Kidney epithelial cell (primary cell): ENCODE data around the gene RRN3. TPM values are rescaled to one million over a fixed set of nuclear protein-coding genes. Genes with fewer than 3 reads are reported as not detected.
"Not testable (repeated sequence)": the region's sequence is repeated elsewhere in the genome, so short reads cannot be mapped to it uniquely, and the experiment has no call there.

Source experiments
- DNase-seq: peaks from one replicate; pipeline ENCODE4 v3.0.0-alpha.2; 2010; ENCODE audit warnings: low read depth
- H3K27me3 ChIP-seq: 2 replicates; pipeline ENCODE4 v1.6.0; 2011; ENCODE audit warnings: low read length; ENCODE audit not compliant: control insufficient read depth, insufficient read depth
- H3K36me3 ChIP-seq: 2 replicates; pipeline ENCODE4 v1.5.1; 2011; ENCODE audit warnings: low read length; ENCODE audit not compliant: control insufficient read depth, insufficient read depth
- H3K4me3 ChIP-seq: 2 replicates; pipeline ENCODE4 v1.5.1; 2011; ENCODE audit warnings: low read depth, mild to moderate bottlenecking, control low read depth, low read length
- CTCF ChIP-seq: IDR thresholded peaks from 2 replicates; pipeline ENCODE4 v1.5.1; 2011; ENCODE audit warnings: mild to moderate bottlenecking, moderate library complexity, low read length, control low read depth, inconsistent platforms; ENCODE audit not compliant: insufficient read depth, poor library complexity, severe bottlenecking
- total RNA-seq: library from RNA; depleted of rRNA; stranded (reverse); fragments of >200 nt; gene quantifications from 2 replicates; pipeline ENCODE4 v1.2.3, GENCODE V29; 2015

Gene RRN3
- total RNA-seq, 1 donor from 2014 or later: 34.8 TPM

GRCh38 chr16:15031179-15031578, 62.9 kb downstream of the RRN3 start:
- Histone ChIP-seq H3K27me3 (no peaks in the 10 kb centered on the region), H3K36me3 (peaks cover 10% of the 10 kb centered on the region), H3K4me3 (no peak overlapping the region)
- no peak for DNase-seq
- TF ChIP-seq CTCF: no peak

- not testable (repeated sequence) for H3K36me3 ChIP-seq, H3K27me3 ChIP-seq, H3K4me3 ChIP-seq, DNase-seq
Measured at GRCh38 chr16:15029749-15030148, 64.3 kb downstream of the RRN3 start.

GRCh38 chr16:15028801-15029698, 65.0 kb downstream of the RRN3 start:
- H3K27me3 ChIP-seq, H3K36me3 ChIP-seq, DNase-seq, H3K4me3 ChIP-seq: not testable (repeated sequence)

GRCh38 chr16:15028345-15028715, 65.7 kb downstream of the RRN3 start:
- not testable (repeated sequence) for H3K27me3 ChIP-seq, H3K36me3 ChIP-seq, DNase-seq, H3K4me3 ChIP-seq

- H3K36me3 ChIP-seq, H3K27me3 ChIP-seq, DNase-seq, H3K4me3 ChIP-seq: not testable (repeated sequence)
Measured at GRCh38 chr16:15027503-15028344, 66.3 kb downstream of the RRN3 start.

- not testable (repeated sequence) for H3K27me3 ChIP-seq, H3K36me3 ChIP-seq, DNase-seq, H3K4me3 ChIP-seq
Measured at GRCh38 chr16:15027051-15027450, 67.0 kb downstream of the RRN3 start.

- H3K4me3 ChIP-seq, H3K27me3 ChIP-seq, H3K36me3 ChIP-seq, DNase-seq: not testable (repeated sequence)
Measured at GRCh38 chr16:15025234-15025951, 68.7 kb downstream of the RRN3 start.

- not testable (repeated sequence) for H3K36me3 ChIP-seq, DNase-seq, H3K27me3 ChIP-seq, H3K4me3 ChIP-seq
Measured at GRCh38 chr16:15024858-15025199, 69.2 kb downstream of the RRN3 start.

- H3K36me3 ChIP-seq, DNase-seq, H3K4me3 ChIP-seq, H3K27me3 ChIP-seq: not testable (repeated sequence)
Measured at GRCh38 chr16:15023381-15024077, 70.5 kb downstream of the RRN3 start.
